Mesendoderm (in vitro differentiated cells): ENCODE data around the gene MDFIC2.

Experiments
- DNase-seq: peaks from one replicate; pipeline ENCODE4 v3.0.0; 2013
- H2AK5ac ChIP-seq: 2 replicates; pipeline ENCODE4 v1.6.1; 2013; ENCODE audit warnings: low read length, inconsistent platforms
- H2BK120ac ChIP-seq: 2 replicates; pipeline ENCODE4 v1.6.1; 2013; ENCODE audit warnings: low read depth, mild to moderate bottlenecking, low read length, moderate library complexity, mixed read lengths
- H2BK15ac ChIP-seq: replicated peaks from 2 replicates; pipeline ENCODE4 v1.6.1; 2013; ENCODE audit warnings: low read depth, mild to moderate bottlenecking, moderate library complexity
- H2BK5ac ChIP-seq: 2 replicates; pipeline ENCODE4 v1.6.1; 2013; ENCODE audit warnings: low read length, inconsistent platforms
- H3K18ac ChIP-seq: 2 replicates; pipeline ENCODE4 v1.6.1; 2013; ENCODE audit warnings: mild to moderate bottlenecking, low read length, mixed read lengths
- H3K23ac ChIP-seq: one replicate; pipeline ENCODE4 v1.6.1; 2013; ENCODE audit warnings: low read length
- H3K27ac ChIP-seq: 2 replicates; pipeline ENCODE4 v1.5.1; 2013; ENCODE audit warnings: low read depth, mild to moderate bottlenecking, inconsistent platforms, low read length, moderate library complexity
- H3K27me3 ChIP-seq: 2 replicates; pipeline ENCODE4 v1.6.1; 2013; ENCODE audit warnings: low read length, control low read depth, mild to moderate bottlenecking, inconsistent platforms; ENCODE audit not compliant: insufficient read depth, poor library complexity
- H3K36me3 ChIP-seq: 2 replicates; pipeline ENCODE4 v1.6.1; 2013; ENCODE audit warnings: low read length, inconsistent platforms; ENCODE audit not compliant: control insufficient read depth, insufficient read depth
- H3K4ac ChIP-seq: one replicate; pipeline ENCODE4 v1.6.1; 2013; ENCODE audit warnings: low read depth, mild to moderate bottlenecking, low read length, moderate library complexity
- H3K4me1 ChIP-seq: 2 replicates; pipeline ENCODE4 v1.6.1; 2013; ENCODE audit warnings: low read depth, low read length, inconsistent platforms; ENCODE audit not compliant: control insufficient read depth
- H3K4me2 ChIP-seq: 2 replicates; pipeline ENCODE4 v1.6.1; 2013; ENCODE audit warnings: low read length
- H3K4me3 ChIP-seq: 2 replicates; pipeline ENCODE4 v1.5.1; 2013; ENCODE audit warnings: mild to moderate bottlenecking, low read length
- H3K56ac ChIP-seq: one replicate; pipeline ENCODE4 v1.6.1; 2013; ENCODE audit warnings: low read length
- H3K79me1 ChIP-seq: 2 replicates; pipeline ENCODE4 v1.6.1; 2013; ENCODE audit warnings: low read length, inconsistent platforms
- H3K79me2 ChIP-seq: 2 replicates; pipeline ENCODE4 v1.6.1; 2013; ENCODE audit warnings: mild to moderate bottlenecking, low read length; ENCODE audit not compliant: control insufficient read depth, insufficient read depth
- H3K9ac ChIP-seq: 2 replicates; pipeline ENCODE4 v1.6.1; 2013; ENCODE audit warnings: low read length, inconsistent platforms
- H4K5ac ChIP-seq: one replicate; pipeline ENCODE4 v1.6.1; 2013; ENCODE audit warnings: low read length
- H4K8ac ChIP-seq: one replicate; pipeline ENCODE4 v1.6.1; 2013; ENCODE audit warnings: low read depth, mild to moderate bottlenecking, control low read depth, low read length, moderate library complexity
- WGBS: extraction: QIAGEN DNeasy Blood & Tissue Kit; methylation state at CpG from one replicate; pipeline ENCODE4 v1.1.7; 2013; ENCODE audit warnings: low lambda C conversion rate, missing lambda C conversion rate; ENCODE audit not compliant: insufficient coverage; ENCODE audit errors: extremely low coverage; 5-methylcytosine and 5-hydroxymethylcytosine counted together

Gene MDFIC2

GRCh38 chr3:70256566-70256965 lies 55.9 kb downstream of the MDFIC2 start:
- H3K23ac ChIP-seq, result no peak overlapping the region
- no peak overlapping the region for H3K4me2 ChIP-seq
- H2BK120ac ChIP-seq, result no peak overlapping the region
- H2BK15ac ChIP-seq, result no peak overlapping the region
- no peaks in the 10 kb centered on the region for H3K36me3 ChIP-seq
- H3K79me1 ChIP-seq, result no peaks in the 10 kb centered on the region
- H3K4ac ChIP-seq, result no peak overlapping the region
- H3K27ac ChIP-seq, result no peak overlapping the region
- no peak overlapping the region for H3K18ac ChIP-seq
- DNase-seq, result no peak
- no peak overlapping the region for H4K8ac ChIP-seq
- H3K56ac ChIP-seq, result no peak overlapping the region
- no peaks in the 10 kb centered on the region for H3K27me3 ChIP-seq
- no peak overlapping the region for H3K4me3 ChIP-seq
- no peak overlapping the region for H2AK5ac ChIP-seq
- H3K4me1 ChIP-seq, result no peaks in the 10 kb centered on the region
- H4K5ac ChIP-seq, result no peak overlapping the region
- H3K79me2 ChIP-seq, result no peaks in the 10 kb centered on the region
- H3K9ac ChIP-seq, result no peak overlapping the region
- no CpG with 5 or more reads among the region's 1 CpG for WGBS
- no peak overlapping the region for H2BK5ac ChIP-seq

GRCh38 chr3:70250492-70250891 lies 61.9 kb downstream of the MDFIC2 start:
- Histone ChIP-seq H3K79me1 (no peaks in the 10 kb centered on the region), H3K36me3 (no peaks in the 10 kb centered on the region), H3K4ac (no peak overlapping the region), H2BK5ac (no peak overlapping the region), H4K8ac (no peak overlapping the region), H3K27me3 (no peaks in the 10 kb centered on the region), H3K18ac (no peak overlapping the region), H4K5ac (no peak overlapping the region), H3K27ac (no peak overlapping the region), H2AK5ac (no peak overlapping the region), H3K23ac (no peak overlapping the region), H2BK120ac (no peak overlapping the region), H3K4me2 (no peak overlapping the region), H3K9ac (no peak overlapping the region), H3K4me1 (no peaks in the 10 kb centered on the region), H3K56ac (no peak overlapping the region), H3K79me2 (no peaks in the 10 kb centered on the region), H2BK15ac (no peak overlapping the region), H3K4me3 (no peak overlapping the region)
- no CpG with 5 or more reads among the region's 3 CpGs for WGBS
- no peak for DNase-seq

DNA sequence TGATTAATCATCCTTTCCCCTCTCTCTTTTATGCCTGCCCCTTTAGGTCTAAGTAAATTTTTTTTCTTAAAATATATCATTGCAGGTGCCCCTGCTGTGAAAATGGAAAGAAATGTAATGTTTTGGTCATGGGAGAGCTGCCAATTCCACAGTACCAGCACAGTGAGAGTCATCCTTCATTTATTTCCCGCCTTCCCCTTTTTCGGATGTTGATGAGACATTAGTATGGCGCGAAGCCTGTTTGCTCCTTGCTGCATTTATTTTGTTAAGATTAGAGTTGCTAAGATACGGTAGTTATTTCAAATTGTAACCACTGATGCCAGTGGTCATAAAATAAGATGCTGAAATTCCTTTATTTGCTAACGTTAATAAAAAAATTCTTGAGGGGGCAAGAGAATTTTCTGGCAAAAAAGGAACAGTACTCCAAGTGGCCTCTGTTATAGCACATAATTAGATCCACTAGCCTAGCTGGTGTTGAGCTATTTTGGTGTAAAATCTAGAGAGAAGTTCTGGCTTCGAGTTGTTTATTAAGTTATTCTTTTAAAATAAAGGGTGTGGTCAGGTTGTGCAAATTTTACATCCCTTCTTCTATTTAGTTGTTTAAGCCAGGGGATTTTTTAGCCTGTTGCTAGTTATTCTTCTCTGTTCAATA lies 62.8 kb downstream of the MDFIC2 start:
- Histone ChIP-seq H3K4me2 (no peak overlapping the region), H2BK120ac (no peak overlapping the region), H3K4me1 (no peaks in the 10 kb centered on the region), H4K5ac (no peak overlapping the region), H3K4me3 (no peak overlapping the region), H2BK15ac (no peak overlapping the region), H3K27ac (no peak overlapping the region), H3K18ac (no peak overlapping the region), H3K79me1 (no peaks in the 10 kb centered on the region), H3K27me3 (no peaks in the 10 kb centered on the region), H3K79me2 (no peaks in the 10 kb centered on the region), H3K4ac (no peak overlapping the region), H3K56ac (no peak overlapping the region), H3K23ac (no peak overlapping the region), H3K36me3 (no peaks in the 10 kb centered on the region), H2AK5ac (no peak overlapping the region), H2BK5ac (no peak overlapping the region), H4K8ac (no peak overlapping the region), H3K9ac (no peak overlapping the region)
- no CpG with 5 or more reads among the region's 7 CpGs for WGBS
- no peak for DNase-seq

GRCh38 chr3:70248856-70249255 lies 63.6 kb downstream of the MDFIC2 start:
- H2BK120ac ChIP-seq, result no peak overlapping the region

GRCh38 chr3:70247955-70248354 lies 64.5 kb downstream of the MDFIC2 start:
- Histone ChIP-seq H3K27me3 (no peaks in the 10 kb centered on the region), H3K4me3 (no peak overlapping the region), H2AK5ac (no peak overlapping the region), H2BK120ac (no peak overlapping the region), H2BK15ac (no peak overlapping the region), H3K27ac (no peak overlapping the region), H3K18ac (no peak overlapping the region), H3K56ac (no peak overlapping the region), H3K4me2 (no peak overlapping the region), H2BK5ac (no peak overlapping the region), H3K4me1 (no peaks in the 10 kb centered on the region), H3K23ac (no peak overlapping the region), H3K9ac (no peak overlapping the region), H4K5ac (no peak overlapping the region), H3K4ac (no peak overlapping the region), H3K79me2 (no peaks in the 10 kb centered on the region), H3K36me3 (no peaks in the 10 kb centered on the region), H3K79me1 (no peaks in the 10 kb centered on the region), H4K8ac (no peak overlapping the region)
- no CpG with 5 or more reads among the region's 2 CpGs for WGBS
- no peak for DNase-seq

More at GRCh38 chr3:70248856-70249255, 63.6 kb downstream of the MDFIC2 start:
- no peak for DNase-seq
- Histone ChIP-seq H3K79me1 (no peaks in the 10 kb centered on the region), H3K56ac (no peak overlapping the region), H2BK5ac (no peak overlapping the region), H3K18ac (no peak overlapping the region), H3K27me3 (no peaks in the 10 kb centered on the region), H3K4ac (no peak overlapping the region), H4K5ac (no peak overlapping the region), H3K79me2 (no peaks in the 10 kb centered on the region), H3K4me3 (no peak overlapping the region), H3K9ac (no peak overlapping the region), H4K8ac (no peak overlapping the region), H2AK5ac (no peak overlapping the region), H3K4me2 (no peak overlapping the region), H3K4me1 (no peaks in the 10 kb centered on the region), H3K23ac (no peak overlapping the region), H3K36me3 (no peaks in the 10 kb centered on the region), H2BK15ac (no peak overlapping the region), H3K27ac (no peak overlapping the region)
- no CpG with 5 or more reads among the region's 4 CpGs for WGBS
